ENCODE measurements around the gene ENGASE. TPM values are rescaled to one million over a fixed set of nuclear protein-coding genes. Genes with fewer than 3 reads are reported as not detected.

Gene ENGASE
- total RNA-seq, 4 donors from 2014 or later: 21.6 to 60.7 (median 31.7) TPM

DNA sequence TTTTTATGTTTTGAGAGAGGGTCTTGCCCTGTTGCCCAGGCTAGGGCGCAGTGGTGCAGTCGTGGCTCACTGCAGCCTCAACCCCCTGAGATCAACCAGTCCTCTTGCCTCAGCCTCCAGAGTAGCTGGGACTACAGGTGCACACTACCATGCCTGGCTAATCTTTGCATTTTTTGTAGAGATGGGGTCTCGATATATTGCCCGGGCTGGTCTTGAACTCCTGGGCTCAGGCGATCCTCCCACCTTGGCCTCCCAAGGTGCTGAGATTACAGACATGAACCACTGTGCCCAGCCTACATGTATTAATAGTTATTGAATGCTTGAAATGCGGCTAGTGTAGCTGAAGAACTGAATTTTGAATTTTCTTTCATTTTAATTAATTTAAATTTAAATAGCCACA is 38.4 kb upstream of the ENGASE start:
- TF ChIP-seq, protein P1, sequence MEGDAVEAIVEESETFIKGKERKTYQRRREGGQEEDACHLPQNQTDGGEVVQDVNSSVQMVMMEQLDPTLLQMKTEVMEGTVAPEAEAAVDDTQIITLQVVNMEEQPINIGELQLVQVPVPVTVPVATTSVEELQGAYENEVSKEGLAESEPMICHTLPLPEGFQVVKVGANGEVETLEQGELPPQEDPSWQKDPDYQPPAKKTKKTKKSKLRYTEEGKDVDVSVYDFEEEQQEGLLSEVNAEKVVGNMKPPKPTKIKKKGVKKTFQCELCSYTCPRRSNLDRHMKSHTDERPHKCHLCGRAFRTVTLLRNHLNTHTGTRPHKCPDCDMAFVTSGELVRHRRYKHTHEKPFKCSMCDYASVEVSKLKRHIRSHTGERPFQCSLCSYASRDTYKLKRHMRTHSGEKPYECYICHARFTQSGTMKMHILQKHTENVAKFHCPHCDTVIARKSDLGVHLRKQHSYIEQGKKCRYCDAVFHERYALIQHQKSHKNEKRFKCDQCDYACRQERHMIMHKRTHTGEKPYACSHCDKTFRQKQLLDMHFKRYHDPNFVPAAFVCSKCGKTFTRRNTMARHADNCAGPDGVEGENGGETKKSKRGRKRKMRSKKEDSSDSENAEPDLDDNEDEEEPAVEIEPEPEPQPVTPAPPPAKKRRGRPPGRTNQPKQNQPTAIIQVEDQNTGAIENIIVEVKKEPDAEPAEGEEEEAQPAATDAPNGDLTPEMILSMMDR (IDR thresholded peaks at IDR 0.05; ENCODE audit: low read depth): no peak

- TF ChIP-seq, protein P1 (IDR thresholded peaks at IDR 0.05; ENCODE audit: low read depth): no peak
These were observed 38.0 kb upstream of the ENGASE start for GRCh38 chr17:79036596-79036995.

- TF ChIP-seq, protein P1 (IDR thresholded peaks at IDR 0.05; ENCODE audit: low read depth): no peak
These were observed 36.0 kb upstream of the ENGASE start for GRCh38 chr17:79038545-79039135.

DNA sequence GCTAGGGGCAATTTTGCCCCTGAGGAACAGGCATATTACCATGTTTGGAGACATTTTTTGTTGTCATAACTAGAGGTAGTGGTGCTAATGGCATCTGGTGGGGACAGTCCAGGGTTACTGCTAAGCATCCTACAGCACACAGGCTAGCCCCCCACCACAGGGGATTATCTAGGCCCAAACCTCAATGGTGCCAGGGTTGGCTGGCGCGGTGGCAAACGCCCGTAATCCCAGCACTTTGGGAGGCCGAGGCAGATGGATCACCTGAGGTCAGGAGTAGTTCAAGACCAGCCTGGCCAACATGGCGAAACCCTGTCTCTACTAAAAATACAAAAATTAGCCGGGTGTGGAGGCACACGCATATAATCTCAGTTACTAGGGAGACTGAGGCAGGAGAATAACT is 35.5 kb upstream of the ENGASE start:
- TF ChIP-seq, protein P1 (IDR thresholded peaks at IDR 0.05; ENCODE audit: low read depth): no peak

DNA sequence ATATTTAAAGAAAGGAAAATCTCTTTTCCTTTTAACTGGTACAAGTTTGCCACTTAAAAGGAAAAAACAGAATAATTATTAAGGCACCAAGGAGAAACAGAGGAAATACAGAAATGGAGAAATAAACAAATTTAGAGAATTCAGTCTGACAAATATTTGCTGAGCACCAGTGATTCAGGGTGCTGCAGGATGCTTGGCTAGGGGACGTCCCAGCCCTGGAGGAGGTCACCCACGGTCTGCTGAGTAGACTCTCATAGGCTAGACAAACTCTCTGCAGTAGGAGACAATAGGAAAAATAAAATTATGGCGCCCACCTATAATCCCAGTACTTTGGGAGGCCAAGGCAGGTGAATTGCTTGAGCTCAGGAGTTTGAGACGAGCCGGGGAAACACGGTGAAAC is 34.7 kb upstream of the ENGASE start:
- TF ChIP-seq, protein P1 (IDR thresholded peaks at IDR 0.05; ENCODE audit: low read depth): no peak

DNA sequence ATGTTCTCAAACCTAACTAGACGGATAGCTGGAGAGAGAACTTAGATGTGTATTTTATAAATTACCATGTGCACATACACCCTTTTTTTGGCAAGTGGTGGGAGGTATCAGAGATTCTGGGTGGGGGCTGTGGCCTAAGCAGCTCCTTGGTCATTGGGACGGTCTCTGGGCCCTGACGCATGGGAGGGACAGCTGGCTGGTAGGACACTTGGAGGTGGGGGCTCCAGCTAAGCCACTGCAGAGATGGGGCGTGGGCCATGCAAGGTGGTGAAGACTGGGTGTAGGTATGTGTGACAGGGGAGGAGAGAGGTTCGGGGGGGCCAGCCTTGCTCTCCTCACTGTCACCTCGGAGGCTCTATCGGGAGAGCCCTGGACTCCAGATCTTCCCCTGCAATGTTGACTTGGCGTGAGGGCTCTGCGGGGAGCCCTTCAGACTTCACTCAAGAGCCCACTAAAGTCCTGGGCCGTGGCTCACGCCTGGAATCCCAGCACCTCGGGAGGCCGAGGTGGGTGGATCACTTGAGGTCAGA is 33.5 kb upstream of the ENGASE start:
- TF ChIP-seq, protein P1 (IDR thresholded peaks at IDR 0.05; ENCODE audit: low read depth): no peak

GRCh38 chr17:79041723-79042420 is 32.8 kb upstream of the ENGASE start:
- TF ChIP-seq, protein P1 (IDR thresholded peaks at IDR 0.05; ENCODE audit: low read depth): no peak
